Neural cell (in vitro differentiated cells): ENCODE data around the gene ARRDC2. TPM values are rescaled to one million over a fixed set of nuclear protein-coding genes. Genes with fewer than 3 reads are reported as not detected.

ENCODE experiments used
- H2AFZ ChIP-seq: fragments of 200-600, 300-800 bp; sonication (generic), shearing (Covaris generic); 2 replicates; pipeline ENCODE4 v1.6.0; 2014; ENCODE audit warnings: low read depth, mild to moderate bottlenecking, antibody characterized with exemption, low read length, moderate library complexity
- H3F3A ChIP-seq: fragments of 200-600 bp; shearing (Covaris generic); 2 replicates; pipeline ENCODE4 v1.6.1; 2016; ENCODE audit warnings: mild to moderate bottlenecking, moderate library complexity, mixed read lengths, antibody characterized with exemption, low read length; ENCODE audit not compliant: insufficient read depth, poor library complexity, severe bottlenecking
- H3K27ac ChIP-seq: fragments of 200-600, 300-800 bp; sonication (generic), shearing (Covaris generic); 2 replicates; pipeline ENCODE4 v1.5.1; 2014; ENCODE audit warnings: mild to moderate bottlenecking, low read length, moderate library complexity
- H3K27me3 ChIP-seq: fragments of 300-800, 200-600 bp; sonication (generic), shearing (Covaris generic); 2 replicates; pipeline ENCODE4 v1.6.0; 2014; ENCODE audit warnings: mild to moderate bottlenecking, low read depth, low read length, moderate library complexity; ENCODE audit not compliant: insufficient read depth
- H3K36me3 ChIP-seq: fragments of 300-800, 200-600 bp; sonication (generic), shearing (Covaris generic); 2 replicates; pipeline ENCODE4 v1.5.1; 2014; ENCODE audit warnings: mild to moderate bottlenecking, antibody characterized with exemption, low read length, moderate library complexity; ENCODE audit not compliant: insufficient read depth
- H3K4me2 ChIP-seq: fragments of 300-800, 200-600 bp; sonication (generic), shearing (Covaris generic); 2 replicates; pipeline ENCODE4 v1.6.0; 2014; ENCODE audit warnings: mild to moderate bottlenecking, low read length
- H3K4me3 ChIP-seq: fragments of 300-800, 200-600 bp; sonication (generic), shearing (Covaris generic); 2 replicates; pipeline ENCODE4 v1.5.1; 2014; ENCODE audit warnings: mild to moderate bottlenecking, low read length, moderate library complexity
- H3K79me2 ChIP-seq: fragments of 200-600 bp; shearing (Covaris generic); replicated peaks from 2 replicates; pipeline ENCODE4 v1.6.0; 2014; ENCODE audit warnings: mild to moderate bottlenecking, low read length, moderate library complexity; ENCODE audit not compliant: insufficient read depth
- H3K9ac ChIP-seq: fragments of 300-800, 200-600 bp; sonication (generic), shearing (Covaris generic); 2 replicates; pipeline ENCODE4 v1.6.1; 2016; ENCODE audit warnings: mild to moderate bottlenecking, low read length, mixed read lengths
- H3K9me2 ChIP-seq: fragments of 200-600 bp; shearing (Covaris generic); 2 replicates; pipeline ENCODE4 v1.6.1; 2016; ENCODE audit warnings: mild to moderate bottlenecking, low read length, mixed read lengths; ENCODE audit not compliant: insufficient read depth
- H3K9me3 ChIP-seq: fragments of 200-600, 300-800 bp; sonication (generic), shearing (Covaris generic); 2 replicates; pipeline ENCODE4 v1.6.1; 2016; ENCODE audit warnings: mild to moderate bottlenecking, mixed run types, low read length, moderate library complexity, mixed read lengths
- H4K20me1 ChIP-seq: fragments of 200-600 bp; shearing (Covaris generic); 2 replicates; pipeline ENCODE4 v1.6.1; 2016; ENCODE audit warnings: mild to moderate bottlenecking, mixed run types; ENCODE audit not compliant: insufficient read depth
- EP300 ChIP-seq: fragments of 450-650 bp; conservative IDR thresholded peaks from 2 replicates; pipeline ENCODE4 v1.6.1; 2014; ENCODE audit warnings: antibody characterized with exemption, mild to moderate bottlenecking, moderate library complexity; ENCODE audit not compliant: poor library complexity, severe bottlenecking
- EZH2 ChIP-seq: fragments of 200-600, 300-800 bp; shearing (Covaris generic), sonication (generic); IDR thresholded peaks from 2 replicates; pipeline ENCODE4 v1.6.1; 2014; ENCODE audit warnings: antibody characterized with exemption, low read length, borderline replicate concordance, mild to moderate bottlenecking; ENCODE audit not compliant: insufficient read depth, poor library complexity, severe bottlenecking
- MXI1 ChIP-seq: fragments of 450-650 bp; conservative IDR thresholded peaks from 2 replicates; pipeline ENCODE4 v1.6.1; 2014; ENCODE audit warnings: antibody characterized with exemption, mild to moderate bottlenecking; ENCODE audit not compliant: poor library complexity, severe bottlenecking
- POLR2AphosphoS5 ChIP-seq: IDR thresholded peaks from 2 replicates; pipeline ENCODE4 v1.6.1; 2012
- RAD21 ChIP-seq: fragments of 450-650 bp; conservative IDR thresholded peaks from 2 replicates; pipeline ENCODE4 v1.6.1; 2014; ENCODE audit warnings: antibody characterized with exemption, mild to moderate bottlenecking, moderate library complexity
- SMC3 ChIP-seq: fragments of 450-650 bp; conservative IDR thresholded peaks from 2 replicates; pipeline ENCODE4 v1.6.1; 2014; ENCODE audit warnings: antibody characterized with exemption, mild to moderate bottlenecking, moderate library complexity; ENCODE audit not compliant: poor library complexity
- TAF1 ChIP-seq: IDR thresholded peaks from 2 replicates; pipeline ENCODE4 v1.6.1; 2012; ENCODE audit warnings: low read depth
- polyA minus RNA-seq: library from RNA; depleted of rRNA, polyadenylated mRNA; stranded (reverse); fragments of >200 nt; gene quantifications from 2 replicates; pipeline ENCODE4 v1.2.3, GENCODE V29; 2014
- polyA plus RNA-seq: library from polyadenylated mRNA; depleted of rRNA; stranded (reverse); fragments of >200 nt; gene quantifications from 2 replicates; pipeline ENCODE4 v1.2.3, GENCODE V29; 2014
- TF ChIP-seq, protein P1 (sequence below): fragments of 450-650 bp; IDR thresholded peaks from 2 replicates; pipeline ENCODE4 v1.5.1; 2014; ENCODE audit warnings: antibody characterized with exemption, mild to moderate bottlenecking, moderate library complexity; ENCODE audit not compliant: poor library complexity, severe bottlenecking
- TF ChIP-seq, protein P2 (sequence below): IDR thresholded peaks from 2 replicates; pipeline ENCODE4 v1.6.1; 2012; ENCODE audit warnings: borderline replicate concordance

ARRDC2 gene
- polyA plus RNA-seq = 0.10 and 3.6 TPM in 2 replicates
- polyA minus RNA-seq = 0.35 and 0.49 TPM in 2 replicates

DNA sequence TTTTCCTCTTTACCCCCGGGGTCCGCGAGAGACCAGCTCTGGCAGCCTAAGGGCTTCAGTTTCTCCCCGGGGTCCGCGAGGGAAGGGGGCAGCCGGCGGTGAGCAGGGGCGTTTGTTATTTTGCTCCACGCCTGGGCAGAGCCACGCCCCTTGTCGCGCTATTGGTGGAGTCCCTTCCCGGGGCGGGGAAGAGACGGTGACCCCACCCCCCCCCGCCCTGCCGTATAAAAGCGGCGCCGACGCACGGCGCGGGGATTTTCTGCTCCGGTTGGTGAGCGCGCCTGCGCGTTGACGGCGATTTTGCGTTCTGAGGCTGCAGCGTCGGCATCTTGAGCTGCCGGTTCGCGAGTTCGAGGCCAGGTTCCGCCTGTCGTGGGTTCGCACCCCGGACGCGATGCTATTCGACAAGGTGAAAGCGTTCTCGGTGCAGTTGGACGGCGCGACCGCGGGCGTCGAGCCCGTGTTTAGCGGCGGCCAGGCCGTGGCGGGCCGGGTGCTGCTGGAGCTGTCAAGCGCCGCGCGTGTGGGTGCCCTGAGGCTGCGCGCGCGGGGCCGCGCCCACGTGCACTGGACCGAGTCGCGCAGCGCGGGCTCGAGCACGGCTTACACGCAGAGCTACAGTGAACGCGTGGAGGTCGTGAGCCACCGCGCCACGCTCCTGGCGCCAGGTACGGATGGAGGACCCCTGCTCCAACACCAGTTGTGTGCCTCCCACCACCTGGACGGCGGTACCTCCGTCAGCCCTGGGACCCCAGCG is at the start of gene ARRDC2:
TSS of gene ARRDC2 (plus strand) at position 254 of the 757 bp plus-strand sequence. CDS start at position 395, 141 bp downstream.
- peak within 1 kb of the TSS; percentile 62 for H3K4me3 ChIP-seq
- H3K9me3 ChIP-seq = no peaks in the 10 kb centered on the region
- H3K9me2 ChIP-seq = no peaks in the 10 kb centered on the region
- TF ChIP-seq EP300 = peak; percentile 21
- no peak for TF ChIP-seq MXI1
- H3F3A ChIP-seq = no peaks in the 10 kb centered on the region
- no peak within 1 kb of the TSS for H3K9ac ChIP-seq
- no peaks in the 10 kb centered on the region for H4K20me1 ChIP-seq
- no peaks in the 10 kb centered on the region for H3K27me3 ChIP-seq
- H3K27ac ChIP-seq = no peak within 1 kb of the TSS
- H2AFZ ChIP-seq = no peak within 1 kb of the TSS
- H3K36me3 ChIP-seq = no peaks in the 10 kb centered on the region
- no peaks in the 10 kb centered on the region for H3K79me2 ChIP-seq
- no peak within 1 kb of the TSS for H3K4me2 ChIP-seq

DNA sequence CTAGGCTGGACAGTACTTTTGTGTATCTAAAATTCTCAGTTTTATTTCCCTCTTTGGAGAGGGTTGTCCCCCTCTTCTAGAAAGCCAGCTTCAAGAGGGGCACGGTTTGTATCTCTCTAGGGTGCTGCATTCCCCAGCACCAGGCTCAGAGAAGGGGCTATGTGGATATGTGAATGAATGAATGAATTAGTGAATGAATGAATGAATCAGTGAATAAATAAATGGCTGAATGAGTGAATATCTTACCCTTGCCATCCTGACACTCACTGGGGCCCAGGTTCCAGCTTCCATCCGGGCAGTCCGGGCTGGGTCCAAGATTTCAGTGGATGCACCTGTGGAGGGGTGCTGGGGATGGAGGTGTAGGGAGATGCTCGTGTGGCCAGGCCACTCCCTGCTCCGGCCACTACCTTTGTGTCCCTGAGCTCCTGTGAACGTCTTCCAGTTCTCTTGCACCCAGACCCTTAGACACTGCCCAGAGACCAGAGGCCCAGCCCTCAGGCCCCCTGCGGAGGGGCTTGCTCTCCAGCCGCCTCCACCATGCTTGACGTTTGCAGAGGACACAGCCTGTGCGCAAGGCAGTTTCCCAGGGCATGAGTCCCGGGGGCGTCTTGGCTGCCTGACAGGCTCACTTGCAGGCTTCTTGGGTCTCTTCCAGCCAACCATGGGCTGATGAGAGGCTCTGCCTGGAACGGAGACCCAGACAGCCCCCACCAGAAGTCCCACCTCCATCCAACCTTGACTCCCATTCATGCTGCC is 43.9 kb upstream of the ARRDC2 start:
- no peaks in the 10 kb centered on the region for H3K9me2 ChIP-seq
- no peak overlapping the region for H3K4me2 ChIP-seq
- no peak for TF ChIP-seq EZH2

DNA sequence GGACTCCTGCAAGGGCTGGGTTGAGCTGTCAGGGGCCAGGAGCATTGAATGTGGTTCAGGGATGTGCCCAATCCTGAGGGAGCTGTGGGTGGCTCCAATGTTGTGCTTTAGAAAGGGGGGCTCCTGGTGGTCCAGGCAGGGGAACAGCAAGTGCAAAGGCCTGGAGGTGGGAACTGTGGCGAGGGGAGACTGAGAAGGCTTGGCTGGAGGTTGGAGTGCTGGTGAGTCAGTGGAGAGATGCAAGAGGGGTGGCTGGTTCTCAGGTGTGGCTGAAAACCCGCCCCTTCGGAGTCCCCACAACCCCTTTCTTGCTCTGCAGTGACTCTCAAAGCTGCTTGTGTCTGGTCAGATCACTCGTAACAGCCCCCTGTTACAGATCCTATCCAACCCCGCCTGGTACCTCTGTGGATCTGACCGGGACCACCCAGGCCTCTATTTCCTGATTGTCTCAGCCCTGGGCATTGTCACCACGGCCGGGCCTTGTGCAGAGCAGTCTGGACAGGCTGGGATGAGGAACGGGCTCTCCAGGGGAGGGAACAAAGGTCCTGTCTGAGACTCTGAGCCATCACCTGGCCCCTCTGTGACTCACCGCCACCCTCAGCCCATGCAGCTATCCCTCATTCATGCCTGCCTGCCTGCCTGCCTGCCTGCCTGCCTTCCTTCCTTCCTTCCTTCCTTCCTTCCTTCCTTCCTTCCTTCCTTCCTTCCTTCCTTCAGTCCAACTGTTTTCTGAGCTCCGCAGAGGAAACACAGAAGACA is 42.4 kb upstream of the ARRDC2 start:
- no peaks in the 10 kb centered on the region for H3K27me3 ChIP-seq
- H3K9me2 ChIP-seq = no peaks in the 10 kb centered on the region
- H4K20me1 ChIP-seq = no peaks in the 10 kb centered on the region
- no peak overlapping the region for H3K9ac ChIP-seq
- H3K36me3 ChIP-seq = no peaks in the 10 kb centered on the region
- no peaks in the 10 kb centered on the region for H3K9me3 ChIP-seq
- no peaks in the 10 kb centered on the region for H3K79me2 ChIP-seq
- H2AFZ ChIP-seq = no peak overlapping the region
- no peaks in the 10 kb centered on the region for H3F3A ChIP-seq
- no peak overlapping the region for H3K4me2 ChIP-seq
- TF ChIP-seq MXI1 (no peak), SMC3 (no peak)
- H3K4me3 ChIP-seq = no peak overlapping the region
- H3K27ac ChIP-seq = no peak overlapping the region

More for the DNA sequence above, 43.9 kb upstream of the ARRDC2 start:
- Histone ChIP-seq H3K4me3 (no peak overlapping the region), H3F3A (no peaks in the 10 kb centered on the region), H4K20me1 (no peaks in the 10 kb centered on the region), H3K36me3 (no peaks in the 10 kb centered on the region), H3K27ac (no peak overlapping the region), H3K9ac (no peak overlapping the region), H3K9me3 (no peaks in the 10 kb centered on the region), H3K27me3 (no peaks in the 10 kb centered on the region), H3K79me2 (no peaks in the 10 kb centered on the region), H2AFZ (no peak overlapping the region)

DNA sequence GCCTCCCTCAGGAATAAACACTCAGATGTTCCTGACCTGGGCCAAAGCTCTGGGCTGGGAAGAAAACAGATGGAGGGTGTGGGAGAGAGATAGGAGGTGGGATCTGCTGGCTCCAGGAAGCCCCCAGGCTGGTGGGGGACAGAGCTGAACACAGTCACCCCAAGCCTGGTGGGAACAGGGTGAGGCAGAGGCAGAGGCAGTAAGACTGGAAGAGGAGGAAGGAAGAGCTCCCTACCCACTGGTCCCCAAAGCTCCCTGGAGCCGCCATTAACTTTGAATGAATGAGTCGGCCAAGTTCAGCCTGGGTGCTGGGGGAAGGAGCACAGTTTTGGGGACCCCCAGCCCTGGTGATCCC is 41.9 kb upstream of the ARRDC2 start:
- no peak overlapping the region for H3K4me3 ChIP-seq
- H2AFZ ChIP-seq = no peak overlapping the region
- no peaks in the 10 kb centered on the region for H4K20me1 ChIP-seq
- no peaks in the 10 kb centered on the region for H3F3A ChIP-seq
- H3K27ac ChIP-seq = no peak overlapping the region
- TF ChIP-seq EP300 (no peak), SMC3 (no peak), EZH2 (no peak), TAF1 (no peak), RAD21 (no peak), POLR2AphosphoS5 (no peak), MXI1 (no peak)
- TF ChIP-seq, protein P1, sequence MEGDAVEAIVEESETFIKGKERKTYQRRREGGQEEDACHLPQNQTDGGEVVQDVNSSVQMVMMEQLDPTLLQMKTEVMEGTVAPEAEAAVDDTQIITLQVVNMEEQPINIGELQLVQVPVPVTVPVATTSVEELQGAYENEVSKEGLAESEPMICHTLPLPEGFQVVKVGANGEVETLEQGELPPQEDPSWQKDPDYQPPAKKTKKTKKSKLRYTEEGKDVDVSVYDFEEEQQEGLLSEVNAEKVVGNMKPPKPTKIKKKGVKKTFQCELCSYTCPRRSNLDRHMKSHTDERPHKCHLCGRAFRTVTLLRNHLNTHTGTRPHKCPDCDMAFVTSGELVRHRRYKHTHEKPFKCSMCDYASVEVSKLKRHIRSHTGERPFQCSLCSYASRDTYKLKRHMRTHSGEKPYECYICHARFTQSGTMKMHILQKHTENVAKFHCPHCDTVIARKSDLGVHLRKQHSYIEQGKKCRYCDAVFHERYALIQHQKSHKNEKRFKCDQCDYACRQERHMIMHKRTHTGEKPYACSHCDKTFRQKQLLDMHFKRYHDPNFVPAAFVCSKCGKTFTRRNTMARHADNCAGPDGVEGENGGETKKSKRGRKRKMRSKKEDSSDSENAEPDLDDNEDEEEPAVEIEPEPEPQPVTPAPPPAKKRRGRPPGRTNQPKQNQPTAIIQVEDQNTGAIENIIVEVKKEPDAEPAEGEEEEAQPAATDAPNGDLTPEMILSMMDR = no peak
- TF ChIP-seq, protein P2, sequence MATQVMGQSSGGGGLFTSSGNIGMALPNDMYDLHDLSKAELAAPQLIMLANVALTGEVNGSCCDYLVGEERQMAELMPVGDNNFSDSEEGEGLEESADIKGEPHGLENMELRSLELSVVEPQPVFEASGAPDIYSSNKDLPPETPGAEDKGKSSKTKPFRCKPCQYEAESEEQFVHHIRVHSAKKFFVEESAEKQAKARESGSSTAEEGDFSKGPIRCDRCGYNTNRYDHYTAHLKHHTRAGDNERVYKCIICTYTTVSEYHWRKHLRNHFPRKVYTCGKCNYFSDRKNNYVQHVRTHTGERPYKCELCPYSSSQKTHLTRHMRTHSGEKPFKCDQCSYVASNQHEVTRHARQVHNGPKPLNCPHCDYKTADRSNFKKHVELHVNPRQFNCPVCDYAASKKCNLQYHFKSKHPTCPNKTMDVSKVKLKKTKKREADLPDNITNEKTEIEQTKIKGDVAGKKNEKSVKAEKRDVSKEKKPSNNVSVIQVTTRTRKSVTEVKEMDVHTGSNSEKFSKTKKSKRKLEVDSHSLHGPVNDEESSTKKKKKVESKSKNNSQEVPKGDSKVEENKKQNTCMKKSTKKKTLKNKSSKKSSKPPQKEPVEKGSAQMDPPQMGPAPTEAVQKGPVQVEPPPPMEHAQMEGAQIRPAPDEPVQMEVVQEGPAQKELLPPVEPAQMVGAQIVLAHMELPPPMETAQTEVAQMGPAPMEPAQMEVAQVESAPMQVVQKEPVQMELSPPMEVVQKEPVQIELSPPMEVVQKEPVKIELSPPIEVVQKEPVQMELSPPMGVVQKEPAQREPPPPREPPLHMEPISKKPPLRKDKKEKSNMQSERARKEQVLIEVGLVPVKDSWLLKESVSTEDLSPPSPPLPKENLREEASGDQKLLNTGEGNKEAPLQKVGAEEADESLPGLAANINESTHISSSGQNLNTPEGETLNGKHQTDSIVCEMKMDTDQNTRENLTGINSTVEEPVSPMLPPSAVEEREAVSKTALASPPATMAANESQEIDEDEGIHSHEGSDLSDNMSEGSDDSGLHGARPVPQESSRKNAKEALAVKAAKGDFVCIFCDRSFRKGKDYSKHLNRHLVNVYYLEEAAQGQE = no peak
- H3K9ac ChIP-seq = no peak overlapping the region
- no peak overlapping the region for H3K4me2 ChIP-seq
- no peaks in the 10 kb centered on the region for H3K79me2 ChIP-seq
- H3K9me2 ChIP-seq = no peaks in the 10 kb centered on the region
- no peaks in the 10 kb centered on the region for H3K9me3 ChIP-seq
- H3K36me3 ChIP-seq = no peaks in the 10 kb centered on the region
- no peaks in the 10 kb centered on the region for H3K27me3 ChIP-seq
